Upper lobe of right lung (tissue), 1 donor: ENCODE measurements around the gene EGR2. TPM values are rescaled to one million over a fixed set of nuclear protein-coding genes. Genes with fewer than 3 reads are reported as not detected.

Source experiments
- ATAC-seq: fragments of 200-7000 bp; cut with Tn5 transposase; one replicate; pipeline ENCODE4 v1.9.1; 2020; ENCODE audit warnings: mild to moderate bottlenecking, moderate library complexity
- DNase-seq: peaks from one replicate; pipeline ENCODE4 v3.0.0-alpha.2; 2020
- H3K27ac ChIP-seq: fragments of 200-600 bp; one replicate; pipeline ENCODE4 v1.8.0; 2022
- H3K27me3 ChIP-seq: fragments of 200-600 bp; one replicate; pipeline ENCODE4 v1.8.0; 2022; ENCODE audit warnings: mild to moderate bottlenecking
- H3K36me3 ChIP-seq: fragments of 200-600 bp; one replicate; pipeline ENCODE4 v1.8.0; 2022
- H3K4me1 ChIP-seq: fragments of 200-600 bp; one replicate; pipeline ENCODE4 v1.8.0; 2022
- H3K4me3 ChIP-seq: fragments of 200-600 bp; one replicate; pipeline ENCODE4 v1.8.0; 2022; ENCODE audit warnings: mild to moderate bottlenecking
- H3K9me3 ChIP-seq: fragments of 200-600 bp; one replicate; pipeline ENCODE4 v1.8.0; 2022
- intact Hi-C: fragments of 100-400 bp; cut with DNase I; formaldehyde crosslinking; loops from one replicate; pipeline ENCODE4 v1.11.0; 2022
- total RNA-seq: library from RNA; stranded (reverse); fragmentation: NEBNext Ultra II Directional; extraction: Animal tissue kit (Norgen Biotek cat#: 25700); gene quantifications from one replicate; pipeline ENCODE4 v1.2.1, GENCODE V29; 2021
- TF ChIP-seq, protein P1 (sequence below): fragments of 200-600 bp; IDR thresholded peaks from one replicate; pipeline ENCODE4 v1.8.0; 2022; ENCODE audit warnings: antibody characterized with exemption
- donor health status: DM: no; HTN: yes; CAD: no; lungs with severe emphysema.

The EGR2 gene
- total RNA-seq, 1 donor from 2014 or later, result 41.4 TPM

DNA sequence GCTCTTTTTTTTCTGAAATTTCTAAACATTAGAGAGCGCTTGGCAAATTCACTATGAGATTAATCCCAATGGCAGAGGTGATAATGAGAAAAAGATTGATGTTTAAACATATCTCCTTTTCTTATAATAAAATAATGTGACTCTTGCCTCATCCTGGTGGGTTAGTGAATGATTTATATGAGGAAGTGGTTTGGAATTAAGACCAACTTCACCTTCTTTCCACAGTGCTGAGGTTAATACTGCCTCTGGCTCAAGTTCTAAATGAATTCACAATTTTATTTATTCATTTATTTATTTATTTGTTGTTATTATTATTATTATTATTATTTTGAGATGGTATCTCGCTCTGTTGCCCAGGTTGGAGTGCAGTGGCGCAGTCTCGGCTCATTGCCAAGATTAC, 52.2 kb downstream of the EGR2 start:
- DNase-seq (no peak), ATAC-seq (no peak)
- TF ChIP-seq, protein P1, sequence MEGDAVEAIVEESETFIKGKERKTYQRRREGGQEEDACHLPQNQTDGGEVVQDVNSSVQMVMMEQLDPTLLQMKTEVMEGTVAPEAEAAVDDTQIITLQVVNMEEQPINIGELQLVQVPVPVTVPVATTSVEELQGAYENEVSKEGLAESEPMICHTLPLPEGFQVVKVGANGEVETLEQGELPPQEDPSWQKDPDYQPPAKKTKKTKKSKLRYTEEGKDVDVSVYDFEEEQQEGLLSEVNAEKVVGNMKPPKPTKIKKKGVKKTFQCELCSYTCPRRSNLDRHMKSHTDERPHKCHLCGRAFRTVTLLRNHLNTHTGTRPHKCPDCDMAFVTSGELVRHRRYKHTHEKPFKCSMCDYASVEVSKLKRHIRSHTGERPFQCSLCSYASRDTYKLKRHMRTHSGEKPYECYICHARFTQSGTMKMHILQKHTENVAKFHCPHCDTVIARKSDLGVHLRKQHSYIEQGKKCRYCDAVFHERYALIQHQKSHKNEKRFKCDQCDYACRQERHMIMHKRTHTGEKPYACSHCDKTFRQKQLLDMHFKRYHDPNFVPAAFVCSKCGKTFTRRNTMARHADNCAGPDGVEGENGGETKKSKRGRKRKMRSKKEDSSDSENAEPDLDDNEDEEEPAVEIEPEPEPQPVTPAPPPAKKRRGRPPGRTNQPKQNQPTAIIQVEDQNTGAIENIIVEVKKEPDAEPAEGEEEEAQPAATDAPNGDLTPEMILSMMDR, result no peak
- no peaks in the 10 kb centered on the region for H3K9me3 ChIP-seq
- H3K36me3 ChIP-seq, result no peaks in the 10 kb centered on the region
- H3K4me1 ChIP-seq, result no peaks in the 10 kb centered on the region
- H3K27ac ChIP-seq, result no peak overlapping the region
- no peaks in the 10 kb centered on the region for H3K27me3 ChIP-seq
- H3K4me3 ChIP-seq, result no peak overlapping the region
- intact Hi-C loops, result no loop called here

DNA sequence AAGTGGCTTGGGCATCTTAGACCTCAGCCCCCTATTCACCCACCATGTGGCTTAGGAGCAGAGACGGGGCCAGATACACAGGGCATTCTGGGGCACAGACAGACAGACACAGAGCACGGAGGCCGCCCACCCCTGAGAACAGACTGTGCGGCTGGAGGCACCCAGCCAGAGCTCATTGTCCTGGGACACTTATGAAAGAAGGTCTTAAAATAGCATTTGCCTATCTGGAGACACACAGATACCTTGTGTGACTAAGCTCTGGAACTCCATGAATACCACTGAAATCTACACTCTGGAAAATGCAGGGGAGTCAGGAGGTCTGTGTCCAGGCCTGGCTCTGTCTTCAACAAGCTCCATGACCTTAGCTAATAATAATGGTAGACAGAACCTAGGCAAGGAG, 53.0 kb downstream of the EGR2 start:
- no peaks in the 10 kb centered on the region for H3K36me3 ChIP-seq
- TF ChIP-seq, protein P1, result no peak
- H3K27ac ChIP-seq, result no peak overlapping the region
- no peak for ATAC-seq
- DNase-seq, result no peak
- no peak overlapping the region for H3K4me3 ChIP-seq
- intact Hi-C loops, result no loop called here
- no peaks in the 10 kb centered on the region for H3K9me3 ChIP-seq
- H3K27me3 ChIP-seq, result no peaks in the 10 kb centered on the region
- H3K4me1 ChIP-seq, result no peaks in the 10 kb centered on the region

Other genes with a start within 250 kb of the EGR2 start
- 16.5 TPM for gene ADO, start 11.6 kb downstream of the EGR2 start, total RNA-seq